Activated naive CD4-positive, alpha-beta T cell treated with anti-CD3 and anti-CD28 coated beads, Interleukin-2, amount 10 ng/mL, durations not matched to agents 7 days and 5 days (primary cell): ENCODE data around the gene CORO1C.

Source experiments
- CTCF ChIA-PET: fragments of 350-600 bp; sonication (Branson Sonifier 250); formaldehyde crosslinking; loops from one replicate; lab custom pipeline; 2021; ENCODE audit warnings: antibody characterized with exemption; lab: Charles Lee
- DNase-seq: peaks from one replicate; pipeline ENCODE4 v3.0.0-alpha.2; 2020
- H3K27ac Mint-ChIP-seq: one replicate; pipeline ENCODE4 v1.8.0; 2021; ENCODE audit warnings: mild to moderate bottlenecking, moderate library complexity, mixed read lengths
- H3K27me3 Mint-ChIP-seq: one replicate; pipeline ENCODE4 v1.8.0; 2021; ENCODE audit warnings: mild to moderate bottlenecking, mixed read lengths
- H3K36me3 Mint-ChIP-seq: one replicate; pipeline ENCODE4 v1.8.0; 2021; ENCODE audit warnings: mixed read lengths
- H3K4me1 Mint-ChIP-seq: one replicate; pipeline ENCODE4 v1.8.0; 2021; ENCODE audit warnings: mixed read lengths
- H3K4me3 Mint-ChIP-seq: one replicate; pipeline ENCODE4 v1.8.0; 2021; ENCODE audit warnings: mild to moderate bottlenecking, moderate library complexity, mixed read lengths
- H3K9me3 Mint-ChIP-seq: one replicate; pipeline ENCODE4 v1.8.0; 2021; ENCODE audit warnings: mixed read lengths

The CORO1C gene

DNA sequence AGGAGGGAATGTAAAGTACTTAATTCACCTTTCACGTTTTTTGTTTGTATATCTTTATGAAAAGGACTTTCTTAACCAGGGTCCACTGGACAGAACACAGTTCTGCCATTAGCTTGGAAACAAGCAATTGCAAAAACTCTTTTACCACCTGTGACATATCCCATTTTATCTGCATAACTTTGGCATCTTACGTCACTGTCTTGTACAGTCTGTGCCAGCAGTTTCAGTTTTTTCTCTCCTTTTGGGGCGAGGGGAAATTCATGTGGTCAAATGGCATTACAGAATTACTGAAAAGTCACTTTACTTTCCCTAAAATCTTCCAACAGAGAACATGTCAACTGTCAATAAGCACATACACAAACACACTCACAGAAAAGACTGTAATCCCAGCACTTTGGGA, 53.9 kb downstream of the CORO1C start:
- Mint-ChIP-seq H3K4me3 (no peak overlapping the region), H3K36me3 (peaks cover 7% of the 10 kb centered on the region), H3K27ac (no peak overlapping the region), H3K9me3 (no peaks in the 10 kb centered on the region), H3K4me1 (peaks cover 18% of the 10 kb centered on the region), H3K27me3 (no peaks in the 10 kb centered on the region)
- CTCF ChIA-PET, result interaction anchor here (0.8 kb wide), 1 partner anchor 13 kb away, joined by 3 read pairs; no protein-coding TSS in a partner anchor
- no peak for DNase-seq

DNA sequence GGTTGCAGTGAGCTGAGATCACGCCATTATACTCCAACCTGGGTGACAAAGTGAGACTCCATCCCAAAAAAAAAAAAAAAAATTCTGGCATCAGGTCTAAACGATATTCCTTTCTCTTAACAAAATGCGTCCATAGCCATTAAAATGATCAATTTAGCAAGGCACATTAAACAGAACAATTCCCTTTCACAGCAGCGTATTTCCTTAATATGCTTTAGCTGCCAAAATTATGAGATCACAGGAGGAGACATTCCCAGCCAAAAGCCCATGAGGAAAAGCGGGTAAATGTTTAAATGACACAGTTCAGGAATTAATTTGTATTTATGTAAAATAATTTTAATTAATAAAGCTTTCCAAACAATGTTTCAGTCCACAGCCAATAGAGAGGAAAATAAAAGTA, 54.6 kb downstream of the CORO1C start:
- H3K27ac Mint-ChIP-seq, result no peak overlapping the region
- no peak for DNase-seq
- peaks cover 17% of the 10 kb centered on the region for H3K4me1 Mint-ChIP-seq
- CTCF ChIA-PET, result interaction anchor here (0.8 kb wide), 1 partner anchor 13 kb away, joined by 3 read pairs; no protein-coding TSS in a partner anchor
- H3K27me3 Mint-ChIP-seq, result no peaks in the 10 kb centered on the region
- no peaks in the 10 kb centered on the region for H3K9me3 Mint-ChIP-seq
- no peak overlapping the region for H3K4me3 Mint-ChIP-seq
- H3K36me3 Mint-ChIP-seq, result peaks cover 7% of the 10 kb centered on the region

GRCh38 chr12:108675792-108676191, 55.5 kb downstream of the CORO1C start:
- H3K27ac Mint-ChIP-seq, result no peak overlapping the region
- H3K4me1 Mint-ChIP-seq, result peaks cover 11% of the 10 kb centered on the region
- H3K4me3 Mint-ChIP-seq, result no peak overlapping the region
- peaks cover 7% of the 10 kb centered on the region for H3K36me3 Mint-ChIP-seq
- CTCF ChIA-PET, result no interaction called here
- no peak for DNase-seq
- H3K27me3 Mint-ChIP-seq, result no peaks in the 10 kb centered on the region
- no peaks in the 10 kb centered on the region for H3K9me3 Mint-ChIP-seq

GRCh38 chr12:108672054-108672453, 59.3 kb downstream of the CORO1C start:
- CTCF ChIA-PET, result no interaction called here
- H3K9me3 Mint-ChIP-seq, result no peaks in the 10 kb centered on the region
- H3K4me3 Mint-ChIP-seq, result no peak overlapping the region
- H3K27ac Mint-ChIP-seq, result no peak overlapping the region
- H3K4me1 Mint-ChIP-seq, result peaks cover 3% of the 10 kb centered on the region
- no peak for DNase-seq
- H3K27me3 Mint-ChIP-seq, result no peaks in the 10 kb centered on the region
- H3K36me3 Mint-ChIP-seq, result peaks cover 7% of the 10 kb centered on the region

GRCh38 chr12:108671110-108671509, 60.2 kb downstream of the CORO1C start:
- Mint-ChIP-seq H3K9me3 (no peaks in the 10 kb centered on the region), H3K27me3 (no peaks in the 10 kb centered on the region), H3K4me1 (peaks cover 3% of the 10 kb centered on the region), H3K4me3 (no peak overlapping the region), H3K36me3 (peaks cover 6% of the 10 kb centered on the region), H3K27ac (no peak overlapping the region)
- DNase-seq, result no peak
- CTCF ChIA-PET, result no interaction called here

DNA sequence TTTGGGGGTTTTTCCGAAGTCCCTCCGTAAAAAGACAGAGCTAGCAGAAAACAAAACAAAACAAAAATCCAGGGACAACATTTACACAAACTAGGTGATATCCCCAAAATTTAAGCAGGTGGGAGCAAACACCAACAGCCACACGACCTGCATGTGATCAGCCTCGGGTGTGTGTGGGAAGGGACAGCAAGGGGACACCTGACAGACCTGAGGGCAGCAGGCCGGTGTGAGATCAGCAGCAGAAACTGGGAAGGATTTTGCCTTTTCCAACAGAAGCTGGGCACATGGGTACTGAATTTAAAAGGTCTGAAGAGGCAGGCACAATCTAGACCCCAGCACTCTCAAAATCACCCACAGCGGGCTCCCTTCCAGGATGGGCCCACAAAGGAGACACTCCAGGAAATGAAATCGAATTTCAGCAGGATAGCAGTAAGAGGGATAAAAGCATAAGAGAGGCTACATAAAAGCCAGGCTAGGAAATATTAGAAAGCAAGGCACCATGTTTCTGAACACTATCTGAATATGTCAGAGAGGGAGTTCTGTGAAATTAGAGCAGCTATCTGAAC, 61.2 kb downstream of the CORO1C start:
- no peaks in the 10 kb centered on the region for H3K4me1 Mint-ChIP-seq
- no peaks in the 10 kb centered on the region for H3K9me3 Mint-ChIP-seq
- H3K27ac Mint-ChIP-seq, result no peak overlapping the region
- H3K4me3 Mint-ChIP-seq, result no peak overlapping the region
- no peaks in the 10 kb centered on the region for H3K27me3 Mint-ChIP-seq
- H3K36me3 Mint-ChIP-seq, result no peaks in the 10 kb centered on the region
- CTCF ChIA-PET, result interaction anchor here (0.7 to 8.9 kb wide), 3 partner anchors 52 to 364 kb away, joined by 3 to 168 read pairs (median 4); no protein-coding TSS in a partner anchor
- no peak for DNase-seq

GRCh38 chr12:108668542-108668941, 62.8 kb downstream of the CORO1C start:
- no peak overlapping the region for H3K4me3 Mint-ChIP-seq
- CTCF ChIA-PET, result interaction anchor here (1.2 to 8.9 kb wide), 3 partner anchors 99 to 134 kb away, joined by 3 to 168 read pairs (median 4); no protein-coding TSS in a partner anchor
- no peaks in the 10 kb centered on the region for H3K27me3 Mint-ChIP-seq
- H3K9me3 Mint-ChIP-seq, result no peaks in the 10 kb centered on the region
- no peaks in the 10 kb centered on the region for H3K36me3 Mint-ChIP-seq
- peaks cover 14% of the 10 kb centered on the region for H3K4me1 Mint-ChIP-seq
- DNase-seq, result no peak
- no peak overlapping the region for H3K27ac Mint-ChIP-seq

DNA sequence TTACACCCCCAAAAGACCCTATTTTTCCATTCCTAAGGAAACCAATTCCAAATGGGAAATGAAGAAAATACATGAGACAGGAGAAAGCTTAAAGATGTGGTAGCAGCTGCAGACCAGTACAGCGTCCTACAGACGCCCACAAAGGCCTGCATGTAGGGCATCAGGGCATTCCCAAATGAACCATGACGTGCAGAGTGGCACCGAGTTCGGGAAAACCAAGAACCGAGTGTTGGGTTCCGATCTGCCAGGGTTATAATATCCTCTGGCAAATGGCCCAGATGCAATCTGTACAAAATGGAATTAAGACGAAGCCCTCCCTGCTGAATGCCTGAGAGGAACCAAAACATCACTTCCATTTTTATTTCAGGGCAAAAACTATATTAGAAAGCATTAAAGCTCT, 63.3 kb downstream of the CORO1C start:
- CTCF ChIA-PET, result interaction anchor here (1.2 to 8.9 kb wide), 4 partner anchors 98 to 283 kb away, joined by 3 to 168 read pairs (median 8); no protein-coding TSS in a partner anchor

GRCh38 chr12:108667349-108667748, 64.0 kb downstream of the CORO1C start:
- no peaks in the 10 kb centered on the region for H3K9me3 Mint-ChIP-seq
- no peak for DNase-seq
- peaks cover 14% of the 10 kb centered on the region for H3K4me1 Mint-ChIP-seq
- H3K4me3 Mint-ChIP-seq, result no peak overlapping the region
- no peaks in the 10 kb centered on the region for H3K27me3 Mint-ChIP-seq
- CTCF ChIA-PET, result interaction anchor here (0.9 to 8.9 kb wide), 8 partner anchors 21 to 424 kb away, joined by 3 to 168 read pairs (median 5); no protein-coding TSS in a partner anchor
- H3K36me3 Mint-ChIP-seq, result no peaks in the 10 kb centered on the region
- H3K27ac Mint-ChIP-seq, result no peak overlapping the region

More for the DNA sequence above, 63.3 kb downstream of the CORO1C start:
- no peaks in the 10 kb centered on the region for H3K27me3 Mint-ChIP-seq
- H3K36me3 Mint-ChIP-seq, result no peaks in the 10 kb centered on the region
- H3K4me3 Mint-ChIP-seq, result no peak overlapping the region
- no peak overlapping the region for H3K27ac Mint-ChIP-seq
- DNase-seq, result no peak
- no peaks in the 10 kb centered on the region for H3K9me3 Mint-ChIP-seq
- H3K4me1 Mint-ChIP-seq, result peaks cover 14% of the 10 kb centered on the region

GRCh38 chr12:108666401-108666881, 64.9 kb downstream of the CORO1C start:
- Mint-ChIP-seq H3K36me3 (no peaks in the 10 kb centered on the region), H3K4me1 (peaks cover 14% of the 10 kb centered on the region), H3K27ac (no peak overlapping the region), H3K9me3 (no peaks in the 10 kb centered on the region), H3K4me3 (no peak overlapping the region), H3K27me3 (no peaks in the 10 kb centered on the region)
- CTCF ChIA-PET, result interaction anchor here (0.6 to 8.9 kb wide), 11 partner anchors 22 to 424 kb away, joined by 3 to 168 read pairs (median 3); no protein-coding TSS in a partner anchor
- DNase-seq, result no peak

DNA sequence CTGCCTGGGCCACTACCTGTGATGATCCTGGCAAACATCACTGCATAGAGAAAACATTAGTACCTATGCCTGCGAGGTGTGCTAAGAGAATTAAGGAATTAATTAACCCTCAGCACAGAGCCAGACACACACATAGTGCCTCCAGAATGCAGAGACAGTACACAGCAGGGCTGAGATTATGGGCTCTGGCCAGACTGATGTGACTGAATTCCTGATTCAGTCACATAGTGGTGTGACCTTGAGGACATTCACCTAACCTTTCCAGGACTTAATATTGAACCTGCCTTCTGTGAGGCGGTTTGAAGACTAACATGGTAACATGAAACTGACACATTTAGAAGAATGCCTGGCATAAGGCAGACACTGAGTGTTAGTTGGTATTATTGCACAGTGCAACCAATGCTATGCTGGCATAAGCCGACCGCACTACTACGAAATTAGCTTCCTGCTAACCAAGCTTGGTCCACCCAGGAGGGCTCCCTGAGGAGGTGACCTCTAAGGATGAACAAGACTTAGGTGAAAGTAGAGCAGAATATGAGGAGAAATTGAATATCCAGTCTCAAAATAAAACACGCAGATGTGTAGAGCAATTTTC, 65.6 kb downstream of the CORO1C start:
- Mint-ChIP-seq H3K4me1 (peaks cover 14% of the 10 kb centered on the region), H3K4me3 (no peak overlapping the region), H3K27ac (no peak overlapping the region), H3K36me3 (no peaks in the 10 kb centered on the region), H3K27me3 (no peaks in the 10 kb centered on the region), H3K9me3 (no peaks in the 10 kb centered on the region)
- no peak for DNase-seq
- CTCF ChIA-PET, result interaction anchor here (0.7 to 8.9 kb wide), 20 partner anchors 7 to 288 kb away, joined by 3 to 168 read pairs (median 5); no protein-coding TSS in a partner anchor

GRCh38 chr12:108664338-108665258, 66.7 kb downstream of the CORO1C start:
- CTCF ChIA-PET, result interaction anchor here (0.7 to 8.9 kb wide), 44 partner anchors 8 to 430 kb away, joined by 3 to 168 read pairs (median 4); partner anchors contain the start of genes ALKBH2, ISCU and SELPLG
- Mint-ChIP-seq H3K27me3 (no peaks in the 10 kb centered on the region), H3K36me3 (no peaks in the 10 kb centered on the region), H3K4me1 (peaks cover 14% of the 10 kb centered on the region), H3K9me3 (no peaks in the 10 kb centered on the region), H3K27ac (peak overlapping the region; percentile 80), H3K4me3 (no peak overlapping the region)
- peak; percentile 90 for DNase-seq

DNA sequence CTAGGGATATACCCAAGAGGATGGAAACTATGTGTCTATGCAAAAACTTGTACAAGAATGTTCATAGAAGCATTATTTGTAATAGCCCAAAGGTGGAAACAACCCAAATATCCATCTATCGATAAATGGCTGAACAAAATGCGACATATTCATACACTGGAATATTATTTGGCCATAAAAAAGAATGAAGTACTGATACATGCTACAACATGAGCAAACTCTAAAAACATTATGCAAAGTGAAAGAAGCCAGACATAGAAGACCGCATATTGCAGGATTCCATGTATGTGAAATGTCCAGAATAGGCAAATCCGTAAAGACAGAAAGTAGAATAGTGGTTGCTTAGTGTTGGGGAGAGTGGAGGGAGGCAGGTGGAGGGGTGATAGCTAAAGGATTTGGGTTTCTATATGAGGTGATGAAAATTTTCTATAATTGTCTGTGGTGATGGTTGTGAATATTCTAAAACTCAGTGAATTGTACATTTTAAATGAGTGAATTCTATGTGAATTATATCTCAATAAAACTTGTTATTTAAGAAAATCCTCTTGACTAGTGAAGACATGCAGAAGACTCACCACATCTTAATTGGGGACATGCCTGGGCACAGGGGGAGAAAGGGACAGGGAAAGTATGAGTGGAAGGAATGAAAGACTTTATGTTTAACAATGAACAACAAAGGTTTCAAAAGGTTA, 67.8 kb downstream of the CORO1C start:
- no peaks in the 10 kb centered on the region for H3K36me3 Mint-ChIP-seq
- H3K4me3 Mint-ChIP-seq, result no peak overlapping the region
- H3K27ac Mint-ChIP-seq, result no peak overlapping the region
- no peak for DNase-seq
- H3K9me3 Mint-ChIP-seq, result no peaks in the 10 kb centered on the region
- no peaks in the 10 kb centered on the region for H3K27me3 Mint-ChIP-seq
- H3K4me1 Mint-ChIP-seq, result peaks cover 14% of the 10 kb centered on the region
- CTCF ChIA-PET, result interaction anchor here (0.7 to 8.9 kb wide), 24 partner anchors 11 to 429 kb away, joined by 3 to 168 read pairs (median 5); partner anchors contain the start of genes ALKBH2, ISCU and SELPLG
